Body of pancreas (tissue), 4 donors: ENCODE data around the gene IFRD2. TPM values are rescaled to one million over a fixed set of nuclear protein-coding genes. Genes with fewer than 3 reads are reported as not detected.

ENCODE experiments used
- ATAC-seq: fragments of 150-250 bp; one replicate; pipeline ENCODE4 v1.9.1; 2016
- DNase-seq, 4 donors: peaks; one replicate each; pipeline ENCODE4 v3.0.0-alpha.2; 2019
- H3K27ac ChIP-seq, 4 donors: fragments of 200-600 bp; sonication (generic); 1 replicate in 3 of 4; 2 replicates in 1 of 4; pipeline versions ENCODE4 v1.5.1 to v1.6.1; 2016 to 2019; ENCODE audit warnings: mild to moderate bottlenecking in 1 of 4, mixed read lengths in 1 of 4, moderate library complexity in 1 of 4
- H3K27me3 ChIP-seq, 2 donors: fragments of 200-600 bp; sonication (generic); one replicate each; pipeline ENCODE4 v1.6.0; 2016; ENCODE audit warnings: mild to moderate bottlenecking in 1 of 2
- H3K36me3 ChIP-seq, 2 donors: fragments of 200-600 bp; sonication (generic); replicated peaks in 1 of 2; 2 replicates each; pipeline ENCODE4 v1.5.1; 2016; ENCODE audit warnings: low read depth in 2 of 2; ENCODE audit not compliant: insufficient read depth in 1 of 2
- H3K4me1 ChIP-seq: fragments of 200-600 bp; sonication (generic); one replicate; pipeline ENCODE4 v1.6.0; 2016
- H3K4me3 ChIP-seq, 2 donors: fragments of 200-600 bp; sonication (generic); 1 replicate in 1 of 2; 2 replicates in 1 of 2; pipeline ENCODE4 v1.5.1; 2016 to 2019
- H3K9me3 ChIP-seq, 3 donors: fragments of 200-600 bp; sonication (generic); 1 replicate in 2 of 3; 2 replicates in 1 of 3; pipeline ENCODE4 v1.5.1; 2016
- CTCF ChIP-seq, 7 experiments: fragments of 450-650 bp in 4 of 7; fragments of 200-600 bp in 3 of 7; sonication (generic) in 3 of 7; IDR thresholded peaks; one replicate each; pipeline ENCODE4 v1.5.1; 2016 to 2019; ENCODE audit warnings: antibody characterized with exemption in 7 of 7
- POLR2A ChIP-seq, 3 donors: fragments of 450-650 bp; IDR thresholded peaks; one replicate each; pipeline ENCODE4 v1.6.1; 2016; ENCODE audit warnings: antibody characterized with exemption in 3 of 3, mild to moderate bottlenecking in 2 of 3
- WGBS, 2 donors: methylation state at CpG; one replicate each; pipeline ENCODE4 v1.1.5; 2017; 5-methylcytosine and 5-hydroxymethylcytosine counted together
- intact Hi-C: fragments of 100-400 bp; cut with DNase I; formaldehyde crosslinking; loops from one replicate; pipeline ENCODE4 v1.15.1; 2023
- total RNA-seq, 2 donors: library from RNA; depleted of rRNA; stranded (reverse); fragments of >200 nt; gene quantifications; one replicate each; pipeline ENCODE4 v1.1.0, GENCODE V29; 2016

IFRD2 gene
- total RNA-seq, 2 donors from 2014 or later, result 75.8 to 103 TPM

GRCh38 chr3:50268703-50269451, 23.4 kb downstream of the IFRD2 start, which contains the start of gene SEMA3B:
Gene SEMA3B (plus strand): TSS chr3:50269147. CDS start chr3:50269241, 94 bp downstream.
- TF ChIP-seq CTCF (IDR thresholded peaks at IDR 0.05) (peak in 1 of 7 experiments; percentile 9), POLR2A (IDR thresholded peaks at IDR 0.05) (peak; percentile 84 to 90 (median 85))
- intact Hi-C loops, result no loop called here
- no peaks in the 10 kb centered on the region for H3K27me3 ChIP-seq
- H3K4me1 ChIP-seq, result peaks cover 97% of the 10 kb centered on the region
- H3K9me3 ChIP-seq, result no peaks in the 10 kb centered on the region
- 10 to 28% methylated on average over 15 to 21 of the region's 21 CpGs for WGBS, 2 donors
- peak; percentile 75 for ATAC-seq
- peak; percentile 92 to 97 (median 96) for DNase-seq
- H3K27ac ChIP-seq, result peak within 1 kb of the TSS; percentile 93 to 97 (median 94)
- H3K36me3 ChIP-seq, result no peaks in the 10 kb centered on the region
- H3K4me3 ChIP-seq, result peak within 1 kb of the TSS; percentile 4 to 16

GRCh38 chr3:50268276-50268675, 24.0 kb downstream of the IFRD2 start:
- 8 to 37% methylated on average over 3 of the region's 3 CpGs for WGBS, 2 donors
- Histone ChIP-seq H3K4me1 (peaks cover 92% of the 10 kb centered on the region), H3K36me3 (no peaks in the 10 kb centered on the region), H3K4me3 (no peak overlapping the region), H3K27me3 (no peaks in the 10 kb centered on the region), H3K9me3 (no peaks in the 10 kb centered on the region), H3K27ac (peak overlapping the region; percentile 93 to 97 (median 94))
- no peak for ATAC-seq
- DNase-seq, result no peak
- intact Hi-C loops, result no loop called here
- TF ChIP-seq POLR2A (IDR thresholded peaks at IDR 0.05), result no peak
- no peak for TF ChIP-seq CTCF (IDR thresholded peaks at IDR 0.05)

DNA sequence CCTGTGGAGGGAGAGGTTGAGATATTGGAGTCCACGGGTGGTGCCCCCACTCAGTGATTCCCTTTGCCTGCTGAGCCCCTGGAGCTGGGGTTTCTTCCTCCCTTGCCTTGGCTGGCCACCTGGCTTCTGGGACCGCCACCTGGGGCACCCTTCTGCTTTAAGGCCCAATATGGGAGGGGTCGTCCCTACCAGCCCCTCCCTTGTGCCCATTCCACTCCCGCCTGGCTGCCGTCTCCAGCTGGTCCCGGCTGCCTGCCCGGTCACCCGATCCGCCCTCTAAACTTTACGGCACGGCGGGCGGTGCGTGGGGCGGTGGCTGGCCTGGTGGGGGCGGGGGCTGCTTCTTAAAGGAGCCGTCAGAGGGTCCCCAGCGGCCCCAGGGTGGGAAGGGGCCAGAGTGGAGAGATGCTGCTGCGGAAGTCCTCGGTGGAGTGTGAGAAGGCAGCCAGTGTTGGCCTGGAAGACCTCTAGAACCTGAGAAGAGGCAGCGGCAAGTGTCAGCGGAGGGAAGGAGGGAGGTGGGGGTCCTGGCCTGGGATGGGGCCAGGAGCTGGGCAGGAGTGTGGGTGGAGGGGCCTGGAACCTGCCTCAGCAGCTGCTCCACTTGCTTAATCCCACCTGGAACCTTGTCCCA, 24.8 kb downstream of the IFRD2 start:
- H3K4me1 ChIP-seq, result peaks cover 85% of the 10 kb centered on the region
- intact Hi-C loops, result no loop called here

GRCh38 chr3:50266836-50267235, 25.4 kb downstream of the IFRD2 start:
- WGBS, 2 donors, result 11 to 44% methylated on average over 3 to 7 of the region's 7 CpGs
- no peak overlapping the region for H3K4me3 ChIP-seq
- no peaks in the 10 kb centered on the region for H3K9me3 ChIP-seq
- ATAC-seq (no peak), DNase-seq (no peak)
- H3K4me1 ChIP-seq, result peaks cover 80% of the 10 kb centered on the region
- TF ChIP-seq CTCF (IDR thresholded peaks at IDR 0.05) (no peak), POLR2A (IDR thresholded peaks at IDR 0.05) (no peak)
- no peaks in the 10 kb centered on the region for H3K27me3 ChIP-seq
- H3K27ac ChIP-seq, result peak overlapping the region; percentile 93 to 97 (median 94)
- no peaks in the 10 kb centered on the region for H3K36me3 ChIP-seq
- intact Hi-C loops, result no loop called here

More for the DNA sequence above, 24.8 kb downstream of the IFRD2 start:
- peak overlapping the region; percentile 93 to 97 (median 94) for H3K27ac ChIP-seq
- 12 to 13% methylated on average over 13 to 22 of the region's 22 CpGs for WGBS, 2 donors
- DNase-seq, result peak; percentile 74 to 84 (median 83)
- TF ChIP-seq POLR2A (IDR thresholded peaks at IDR 0.05) (peak; percentile 74 to 92 (median 84)), CTCF (IDR thresholded peaks at IDR 0.05) (peak in 1 of 7 experiments; percentile 8)
- ATAC-seq, result peak; percentile 43
- H3K27me3 ChIP-seq, result no peaks in the 10 kb centered on the region
- H3K9me3 ChIP-seq, result no peaks in the 10 kb centered on the region
- H3K4me3 ChIP-seq, result no peak overlapping the region
- no peaks in the 10 kb centered on the region for H3K36me3 ChIP-seq
